Gastroesophageal sphincter (tissue), 3 donors: Measurements from ENCODE around the gene MBOAT7.

Experiments used
- EP300 ChIP-seq: sonication (generic); formaldehyde crosslinking; IDR thresholded peaks from one replicate; pipeline ENCODE4 v1.6.1; 2017; ENCODE audit warnings: antibody characterized with exemption, mild to moderate bottlenecking
- POLR2A ChIP-seq, 2 donors: fragments of 450-650 bp; IDR thresholded peaks; one replicate each; pipeline ENCODE4 v1.6.1; 2017; ENCODE audit warnings: antibody characterized with exemption in 2 of 2, mild to moderate bottlenecking in 2 of 2, moderate library complexity in 1 of 2
- POLR2AphosphoS5 ChIP-seq: sonication (generic); formaldehyde crosslinking; IDR thresholded peaks from one replicate; pipeline ENCODE4 v1.6.1; 2017; ENCODE audit warnings: antibody characterized with exemption
- TF ChIP-seq, protein P1 (sequence below), 4 experiments: fragments of 200-600 bp in 2 of 4; fragments of 450-650 bp in 2 of 4; sonication (generic) in 1 of 4; IDR thresholded peaks; one replicate each; pipeline ENCODE4 v1.5.1; 2017 to 2019; ENCODE audit warnings: antibody characterized with exemption in 4 of 4, mild to moderate bottlenecking in 2 of 4, moderate library complexity in 2 of 4

DNA sequence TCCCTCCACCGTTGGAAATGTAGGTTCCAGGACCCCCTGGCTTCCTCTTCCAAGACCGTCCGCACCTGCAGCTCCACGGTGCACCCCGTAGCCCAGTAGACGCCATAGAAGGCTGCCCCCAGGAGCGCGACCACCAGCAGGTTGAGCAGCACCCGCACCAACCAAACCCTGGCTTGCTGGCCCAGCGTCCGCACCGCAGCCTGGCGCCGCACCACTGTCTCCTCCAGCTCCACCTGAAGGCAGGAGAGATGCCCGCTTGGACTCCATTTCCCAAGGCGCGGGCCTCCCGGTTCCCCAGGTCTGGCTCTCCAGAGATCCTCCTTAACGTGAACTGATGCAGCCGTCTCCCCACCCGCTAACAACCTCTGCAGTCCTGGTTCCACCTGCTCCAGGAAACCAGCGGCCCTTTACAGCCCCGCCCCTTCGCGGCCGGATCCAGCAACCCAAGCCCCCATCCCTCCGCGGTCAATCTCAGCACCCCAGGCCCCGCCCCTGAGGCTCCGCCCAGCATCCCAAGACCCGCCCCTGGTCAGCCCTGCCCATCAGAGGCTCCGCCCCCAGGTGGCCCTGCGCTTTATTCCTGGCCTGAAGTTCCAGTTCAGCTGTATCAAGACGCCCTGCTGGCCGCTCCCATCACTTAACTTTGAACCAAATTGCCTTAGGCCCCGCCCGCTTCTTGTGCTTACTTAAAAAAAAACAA is 24.9 kb downstream of the MBOAT7 start:
- no peak for TF ChIP-seq POLR2A (IDR thresholded peaks at IDR 0.05)
- TF ChIP-seq, protein P1, sequence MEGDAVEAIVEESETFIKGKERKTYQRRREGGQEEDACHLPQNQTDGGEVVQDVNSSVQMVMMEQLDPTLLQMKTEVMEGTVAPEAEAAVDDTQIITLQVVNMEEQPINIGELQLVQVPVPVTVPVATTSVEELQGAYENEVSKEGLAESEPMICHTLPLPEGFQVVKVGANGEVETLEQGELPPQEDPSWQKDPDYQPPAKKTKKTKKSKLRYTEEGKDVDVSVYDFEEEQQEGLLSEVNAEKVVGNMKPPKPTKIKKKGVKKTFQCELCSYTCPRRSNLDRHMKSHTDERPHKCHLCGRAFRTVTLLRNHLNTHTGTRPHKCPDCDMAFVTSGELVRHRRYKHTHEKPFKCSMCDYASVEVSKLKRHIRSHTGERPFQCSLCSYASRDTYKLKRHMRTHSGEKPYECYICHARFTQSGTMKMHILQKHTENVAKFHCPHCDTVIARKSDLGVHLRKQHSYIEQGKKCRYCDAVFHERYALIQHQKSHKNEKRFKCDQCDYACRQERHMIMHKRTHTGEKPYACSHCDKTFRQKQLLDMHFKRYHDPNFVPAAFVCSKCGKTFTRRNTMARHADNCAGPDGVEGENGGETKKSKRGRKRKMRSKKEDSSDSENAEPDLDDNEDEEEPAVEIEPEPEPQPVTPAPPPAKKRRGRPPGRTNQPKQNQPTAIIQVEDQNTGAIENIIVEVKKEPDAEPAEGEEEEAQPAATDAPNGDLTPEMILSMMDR (IDR thresholded peaks at IDR 0.05) = no peak
- no peak for TF ChIP-seq POLR2AphosphoS5
- TF ChIP-seq EP300 = no peak
